ENCODE data around the gene TNFAIP8.

The TNFAIP8 gene

GRCh38 chr5:119355685-119356611 is at the start of gene TNFAIP8:
TSS of gene TNFAIP8 (plus strand) at chr5:119356019. CDS start at chr5:119356091, 72 bp downstream.
- FAIRE-seq: no peak

- no peak for FAIRE-seq
These were observed 48.6 kb upstream of the TNFAIP8 start for GRCh38 chr5:119307170-119307569.

- FAIRE-seq: no peak
These were observed 46.5 kb upstream of the TNFAIP8 start for GRCh38 chr5:119309326-119309725.

GRCh38 chr5:119311688-119312087 is 44.1 kb upstream of the TNFAIP8 start:
- FAIRE-seq: no peak

- FAIRE-seq: no peak
These were observed 43.4 kb upstream of the TNFAIP8 start for GRCh38 chr5:119312403-119312802.

- FAIRE-seq: no peak
These were observed 42.6 kb upstream of the TNFAIP8 start for GRCh38 chr5:119313197-119313596.

- FAIRE-seq: no peak
These were observed 41.9 kb upstream of the TNFAIP8 start for GRCh38 chr5:119313658-119314605.

- FAIRE-seq: no peak
These were observed 40.3 kb upstream of the TNFAIP8 start for GRCh38 chr5:119315516-119315949.

GRCh38 chr5:119316086-119316485 is 39.7 kb upstream of the TNFAIP8 start:
- no peak for FAIRE-seq

GRCh38 chr5:119316906-119317305 is 38.9 kb upstream of the TNFAIP8 start:
- FAIRE-seq: no peak

- no peak for FAIRE-seq
These were observed 37.4 kb upstream of the TNFAIP8 start for GRCh38 chr5:119318256-119318894.

GRCh38 chr5:119319401-119319800 is 36.4 kb upstream of the TNFAIP8 start:
- FAIRE-seq: no peak

GRCh38 chr5:119319890-119320289 is 35.9 kb upstream of the TNFAIP8 start:
- FAIRE-seq: no peak

GRCh38 chr5:119321569-119322311 is 34.1 kb upstream of the TNFAIP8 start:
- no peak for FAIRE-seq

- no peak for FAIRE-seq
These were observed 33.4 kb upstream of the TNFAIP8 start for GRCh38 chr5:119322312-119322947.

- no peak for FAIRE-seq
These were observed 32.8 kb upstream of the TNFAIP8 start for GRCh38 chr5:119322948-119323537.

GRCh38 chr5:119323601-119324000 is 32.2 kb upstream of the TNFAIP8 start:
- FAIRE-seq: no peak

- FAIRE-seq: no peak
These were observed 31.0 kb upstream of the TNFAIP8 start for GRCh38 chr5:119324842-119325241.

- no peak for FAIRE-seq
These were observed 28.8 kb upstream of the TNFAIP8 start for GRCh38 chr5:119327018-119327417.

- FAIRE-seq: no peak
These were observed 26.8 kb upstream of the TNFAIP8 start for GRCh38 chr5:119328753-119329602.
